ENCODE results near the gene TBC1D1. TPM values are rescaled to one million over a fixed set of nuclear protein-coding genes. Genes with fewer than 3 reads are reported as not detected.

The TBC1D1 gene
- total and polyA plus RNA-seq, 2 experiments from 2014 or later = 53.9 to 151 TPM

- Mint-ChIP-seq H3K27ac (no peak overlapping the region), H3K4me1 (no peaks in the 10 kb centered on the region), H3K36me3 (ENCODE audit: low read depth) (peaks cover 23% of the 10 kb centered on the region; the same call in 2 of the 3 replicates), H3K9me3 (no peaks in the 10 kb centered on the region), H3K4me3 (no peak overlapping the region), H3K27me3 (ENCODE audit: insufficient read depth, low read depth, poor library complexity) (no peaks in the 10 kb centered on the region)
- H2AFZ ChIP-seq = no peak overlapping the region
- no peak overlapping the region for H3K4me3 ChIP-seq
- no peaks in the 10 kb centered on the region for H4K20me1 ChIP-seq (replicated peaks; ENCODE audit: insufficient read depth)
- no peaks in the 10 kb centered on the region for H3K79me2 ChIP-seq (replicated peaks; ENCODE audit: insufficient read depth)
- no peaks in the 10 kb centered on the region for H3K27me3 ChIP-seq (ENCODE audit: insufficient read depth)
- no peak overlapping the region for H3K4me2 ChIP-seq
- DNase-seq (ENCODE audit: low spot score) (no peak), ATAC-seq (no peak)
- H3K9me2 ChIP-seq (ENCODE audit: insufficient read depth) = no peaks in the 10 kb centered on the region
- no peaks in the 10 kb centered on the region for H3F3A ChIP-seq (replicated peaks; ENCODE audit: low read depth)
- peaks cover 13% of the 10 kb centered on the region; the same call in 1 of the 2 replicates for H3K36me3 ChIP-seq (ENCODE audit: insufficient read depth)
- no peaks in the 10 kb centered on the region for H3K4me1 ChIP-seq (ENCODE audit: insufficient read depth)
- H3K27ac ChIP-seq (ENCODE audit: low read depth) = no peak overlapping the region
- no peak for TF ChIP-seq REST (IDR thresholded peaks at IDR 0.05; ENCODE audit: unreplicated experiment)
- no peak for TF ChIP-seq ZNF114 (CRISPR knock-in tag; IDR thresholded peaks at IDR 0.05)
- no peak for TF ChIP-seq EZH2 (IDR thresholded peaks at IDR 0.05; ENCODE audit: low read depth, unreplicated experiment)
- no peak for TF ChIP-seq CTCF (conservative IDR thresholded peaks at IDR 0.05; ENCODE audit: low read depth in 2 of 2)
- no peak for TF ChIP-seq ETS1 (IDR thresholded peaks at IDR 0.05)
- no peak for TF ChIP-seq ZNF462 (CRISPR knock-in tag; IDR thresholded peaks at IDR 0.05)
- TF ChIP-seq ZNF331 (CRISPR knock-in tag; IDR thresholded peaks at IDR 0.05; ENCODE audit: low read depth) = no peak
- no peak for TF ChIP-seq JUNB (IDR thresholded peaks at IDR 0.05; ENCODE audit: unreplicated experiment)
- no peak for TF ChIP-seq CREB1 (CRISPR knock-in tag; IDR thresholded peaks at IDR 0.05; ENCODE audit: low read depth)
- TF ChIP-seq EZH2phosphoT487 (IDR thresholded peaks at IDR 0.05; ENCODE audit: unreplicated experiment) = no peak
- no peak for TF ChIP-seq POLR2AphosphoS5 (IDR thresholded peaks at IDR 0.05; ENCODE audit: low read depth)
- no peak for TF ChIP-seq NANOG (IDR thresholded peaks at IDR 0.05; ENCODE audit: borderline replicate concordance)
- no peak for TF ChIP-seq STAT1 (IDR thresholded peaks at IDR 0.05; ENCODE audit: unreplicated experiment)
Observed at GRCh38 chr4:37858872-37859271, 32.0 kb upstream of the TBC1D1 start.

Measured in GM23338 (cell line).